ENCODE measurements around the gene XIRP1.
A peak's percentile ranks its signal among the peaks of the same experiment; 100 is the strongest.

Gene XIRP1

GRCh38 chr3:39158148-39158715 is 34.2 kb downstream of the XIRP1 start:
- DNase-seq, result no peak

GRCh38 chr3:39157359-39157758 is 35.0 kb downstream of the XIRP1 start:
- DNase-seq, result no peak

GRCh38 chr3:39156421-39156820 is 36.0 kb downstream of the XIRP1 start:
- no peak for DNase-seq

- no peak for DNase-seq
Measured at GRCh38 chr3:39154280-39155021, 37.9 kb downstream of the XIRP1 start.

- DNase-seq, result no peak
Measured at GRCh38 chr3:39153977-39154279, 38.5 kb downstream of the XIRP1 start.

GRCh38 chr3:39150803-39151631 is 41.4 kb downstream of the XIRP1 start:
- peak; percentile 88 for DNase-seq

- no peak for DNase-seq
Measured at GRCh38 chr3:39150148-39150802, 42.1 kb downstream of the XIRP1 start.

- DNase-seq, result no peak
Measured at GRCh38 chr3:39149498-39150147, 42.8 kb downstream of the XIRP1 start.

- DNase-seq, result no peak
Measured at GRCh38 chr3:39149059-39149455, 43.3 kb downstream of the XIRP1 start.

- no peak for DNase-seq
Measured at GRCh38 chr3:39148435-39149058, 43.8 kb downstream of the XIRP1 start.

- peak; percentile 75 for DNase-seq
Measured at GRCh38 chr3:39147711-39148434, 44.5 kb downstream of the XIRP1 start.

- peak; percentile 91 for DNase-seq
Measured at GRCh38 chr3:39146611-39147591, 45.5 kb downstream of the XIRP1 start.

GRCh38 chr3:39146083-39146501 is 46.3 kb downstream of the XIRP1 start:
- DNase-seq, result no peak

GRCh38 chr3:39144748-39145380 is 47.5 kb downstream of the XIRP1 start:
- DNase-seq, result peak; percentile 62

- no peak for DNase-seq
Measured at GRCh38 chr3:39144095-39144747, 48.2 kb downstream of the XIRP1 start.

GRCh38 chr3:39143051-39143885 is 49.1 kb downstream of the XIRP1 start:
- DNase-seq, result peak; percentile 62

- DNase-seq, result no peak
Measured at GRCh38 chr3:39142067-39142466, 50.3 kb downstream of the XIRP1 start.

Measured in activated effector memory CD4-positive, alpha-beta T cell treated with anti-CD3 and anti-CD28 coated beads, Interleukin-2, amount 50 U/mL, for 16 hours (primary cell).